Measurements from ENCODE around the gene LHFPL6. TPM values are rescaled to one million over a fixed set of nuclear protein-coding genes. Genes with fewer than 3 reads are reported as not detected.

LHFPL6 gene
- total RNA-seq, 4 donors from 2014 or later: 3.7 to 40.4 (median 8.0) TPM

DNA sequence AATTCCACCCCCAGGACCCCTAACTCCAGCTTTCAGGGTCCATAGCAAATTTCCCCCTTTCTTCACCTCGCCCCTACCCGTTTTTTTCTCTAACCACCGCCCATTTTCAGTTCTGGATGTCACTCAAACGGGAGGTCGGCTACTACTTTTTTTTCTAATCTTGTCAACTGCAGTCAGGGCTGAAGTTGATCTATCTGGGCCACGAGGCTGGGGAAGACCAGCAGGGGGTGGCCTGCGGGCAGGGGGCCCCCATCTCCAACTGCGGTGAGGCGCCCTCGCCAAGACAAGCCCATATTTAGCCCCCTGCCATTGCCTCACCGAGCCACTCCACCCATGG lies 748 bp downstream of the LHFPL6 start:
- H3K27me3 ChIP-seq: peaks cover 0 to 10% (median 0%) of the 10 kb centered on the region in 4 donors
- peak overlapping the region; percentile 72 to 78 (median 75) for H3K4me3 ChIP-seq
- no peaks in the 10 kb centered on the region for H3K9me3 ChIP-seq
- peak overlapping the region; percentile 80 to 93 (median 90) for H3K27ac ChIP-seq
- intact Hi-C loops (cut with DNase I): no loop called here
- H3K36me3 ChIP-seq: no peaks in the 10 kb centered on the region
- no peak for TF ChIP-seq POLR2A (IDR thresholded peaks at IDR 0.05)
- TF ChIP-seq, protein P1, sequence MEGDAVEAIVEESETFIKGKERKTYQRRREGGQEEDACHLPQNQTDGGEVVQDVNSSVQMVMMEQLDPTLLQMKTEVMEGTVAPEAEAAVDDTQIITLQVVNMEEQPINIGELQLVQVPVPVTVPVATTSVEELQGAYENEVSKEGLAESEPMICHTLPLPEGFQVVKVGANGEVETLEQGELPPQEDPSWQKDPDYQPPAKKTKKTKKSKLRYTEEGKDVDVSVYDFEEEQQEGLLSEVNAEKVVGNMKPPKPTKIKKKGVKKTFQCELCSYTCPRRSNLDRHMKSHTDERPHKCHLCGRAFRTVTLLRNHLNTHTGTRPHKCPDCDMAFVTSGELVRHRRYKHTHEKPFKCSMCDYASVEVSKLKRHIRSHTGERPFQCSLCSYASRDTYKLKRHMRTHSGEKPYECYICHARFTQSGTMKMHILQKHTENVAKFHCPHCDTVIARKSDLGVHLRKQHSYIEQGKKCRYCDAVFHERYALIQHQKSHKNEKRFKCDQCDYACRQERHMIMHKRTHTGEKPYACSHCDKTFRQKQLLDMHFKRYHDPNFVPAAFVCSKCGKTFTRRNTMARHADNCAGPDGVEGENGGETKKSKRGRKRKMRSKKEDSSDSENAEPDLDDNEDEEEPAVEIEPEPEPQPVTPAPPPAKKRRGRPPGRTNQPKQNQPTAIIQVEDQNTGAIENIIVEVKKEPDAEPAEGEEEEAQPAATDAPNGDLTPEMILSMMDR (IDR thresholded peaks at IDR 0.05): no peak
- peaks cover 3 to 49% (median 9%) of the 10 kb centered on the region in 3 donors for H3K4me1 ChIP-seq
- DNase-seq: no peak
- WGBS, 2 donors: 0 to 1% methylated on average over 5 to 11 of the region's 11 CpGs

DNA sequence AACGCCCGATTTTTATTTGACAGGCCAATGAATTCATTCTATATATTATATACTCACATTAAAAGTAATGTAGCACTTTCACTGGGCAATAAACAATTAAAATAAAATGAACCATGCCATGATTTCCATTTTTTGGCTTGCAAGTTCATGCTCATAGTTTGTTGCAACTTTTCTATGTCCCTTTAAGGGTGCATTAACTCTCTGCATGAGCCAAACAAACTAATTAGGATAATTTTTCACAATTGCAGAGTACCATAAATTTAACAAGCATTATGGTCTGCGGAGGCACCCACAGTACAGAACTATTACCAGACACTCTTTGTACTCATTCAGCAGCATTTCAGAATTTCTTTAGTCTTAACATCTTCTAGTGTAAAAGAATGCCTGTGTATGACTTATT lies 1.4 kb downstream of the LHFPL6 start:
- no peaks in the 10 kb centered on the region for H3K36me3 ChIP-seq
- H3K4me3 ChIP-seq: peak overlapping the region; percentile 72 to 78 (median 75)
- intact Hi-C loops (cut with DNase I): no loop called here
- no peaks in the 10 kb centered on the region for H3K9me3 ChIP-seq
- peak overlapping the region in 1 of 4 donors; percentile 92 for H3K27ac ChIP-seq
- DNase-seq: no peak
- TF ChIP-seq, protein P1 (IDR thresholded peaks at IDR 0.05): no peak
- no peak for TF ChIP-seq POLR2A (IDR thresholded peaks at IDR 0.05)
- peaks cover 0 to 10% (median 0%) of the 10 kb centered on the region in 4 donors for H3K27me3 ChIP-seq
- 63 to 65% methylated on average over 3 of the region's 3 CpGs for WGBS, 2 donors
- H3K4me1 ChIP-seq: peaks cover 3 to 55% (median 9%) of the 10 kb centered on the region in 3 donors

DNA sequence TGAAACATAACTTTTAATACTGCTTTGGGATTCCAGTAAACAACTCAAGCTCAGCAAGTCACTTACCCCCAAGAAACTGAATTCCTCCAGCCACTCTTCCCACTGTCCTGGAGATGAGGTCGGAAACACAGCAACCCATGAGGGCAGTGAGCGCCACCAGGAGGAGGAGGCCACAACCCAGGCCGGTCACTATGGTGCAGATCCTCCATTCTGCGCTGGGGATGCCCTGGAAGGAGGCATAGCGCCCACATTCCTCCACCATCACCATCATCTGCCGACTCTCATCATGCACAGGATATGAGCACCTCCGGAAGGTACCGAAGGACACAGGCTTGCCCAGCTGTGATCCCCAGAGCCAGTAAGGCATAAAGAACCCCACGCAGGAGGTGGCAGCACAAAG lies 2.2 kb downstream of the LHFPL6 start:
- Histone ChIP-seq H3K4me3 (peak overlapping the region in 3 of 4 donors; percentile 25 to 78 (median 75)), H3K36me3 (no peaks in the 10 kb centered on the region), H3K9me3 (no peaks in the 10 kb centered on the region), H3K27me3 (peaks cover 0 to 10% (median 0%) of the 10 kb centered on the region in 4 donors), H3K27ac (peak overlapping the region in 1 of 4 donors; percentile 19), H3K4me1 (peaks cover 3 to 59% (median 9%) of the 10 kb centered on the region in 3 donors)
- WGBS, 2 donors: 76 to 82% methylated on average over 2 to 9 of the region's 9 CpGs
- intact Hi-C loops (cut with DNase I): no loop called here
- TF ChIP-seq, protein P1 (IDR thresholded peaks at IDR 0.05): no peak
- no peak for TF ChIP-seq POLR2A (IDR thresholded peaks at IDR 0.05)
- DNase-seq: no peak

DNA sequence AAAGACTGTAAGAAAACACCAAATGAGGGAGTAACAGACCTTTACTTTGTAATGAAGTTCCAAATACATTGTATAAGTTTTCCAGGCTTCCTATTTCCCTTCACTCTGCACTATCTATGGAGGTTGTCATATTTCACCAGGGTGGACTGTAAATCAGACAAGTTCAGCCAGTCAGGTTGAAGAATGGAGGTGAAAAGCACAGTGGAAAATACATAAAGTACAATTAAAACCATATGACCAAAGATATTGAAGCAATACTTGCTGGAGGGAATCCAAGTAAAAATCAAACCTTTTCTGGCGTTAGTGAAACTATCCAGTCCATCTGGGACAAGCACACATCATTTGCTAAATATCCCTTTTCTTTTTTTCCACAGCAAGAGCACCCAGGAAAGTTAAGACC lies 3.2 kb downstream of the LHFPL6 start:
- H3K27me3 ChIP-seq: peaks cover 0 to 10% (median 0%) of the 10 kb centered on the region in 4 donors
- H3K36me3 ChIP-seq: no peaks in the 10 kb centered on the region
- no peak for DNase-seq
- peaks cover 3 to 59% (median 9%) of the 10 kb centered on the region in 3 donors for H3K4me1 ChIP-seq
- intact Hi-C loops (cut with DNase I): no loop called here
- 53 to 72% methylated on average over 1 of the region's 1 CpG for whole genome bisulfite sequencing, 2 donors
- no peaks in the 10 kb centered on the region for H3K9me3 ChIP-seq
- TF ChIP-seq POLR2A (IDR thresholded peaks at IDR 0.05): no peak
- TF ChIP-seq, protein P1 (IDR thresholded peaks at IDR 0.05): no peak
- no peak overlapping the region for H3K27ac ChIP-seq
- H3K4me3 ChIP-seq: peak overlapping the region in 2 of 4 donors; percentile 75 to 78

DNA sequence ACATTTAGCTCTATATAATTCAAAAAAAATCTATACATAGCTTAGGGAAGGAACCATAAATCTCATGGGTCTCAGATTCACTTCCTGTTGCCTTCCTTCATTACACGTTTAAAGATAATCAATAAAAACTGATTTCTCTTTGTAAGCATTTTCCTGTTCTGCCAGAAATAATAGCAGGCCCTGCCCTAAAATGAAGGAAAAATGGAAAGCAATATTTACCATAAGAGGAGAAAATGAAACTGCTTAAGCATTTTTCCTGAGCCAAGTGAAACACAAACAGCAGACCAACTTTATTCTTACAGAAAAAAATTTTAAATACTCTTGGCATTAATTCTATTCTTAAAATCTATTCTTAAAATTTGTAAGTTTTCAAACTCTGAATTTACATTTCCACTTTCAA lies 4.0 kb downstream of the LHFPL6 start:
- peaks cover 3 to 59% (median 9%) of the 10 kb centered on the region in 3 donors for H3K4me1 ChIP-seq
- no peaks in the 10 kb centered on the region for H3K36me3 ChIP-seq
- no peak for DNase-seq
- TF ChIP-seq, protein P1 (IDR thresholded peaks at IDR 0.05): no peak
- no peak for TF ChIP-seq POLR2A (IDR thresholded peaks at IDR 0.05)
- H3K9me3 ChIP-seq: no peaks in the 10 kb centered on the region
- intact Hi-C loops (cut with DNase I): no loop called here
- peaks cover 0 to 10% (median 0%) of the 10 kb centered on the region in 4 donors for H3K27me3 ChIP-seq
- H3K4me3 ChIP-seq: peak overlapping the region in 2 of 4 donors; percentile 2 to 78
- WGBS, 2 donors: 0 to 5% methylated on average over 1 of the region's 1 CpG
- H3K27ac ChIP-seq: no peak overlapping the region

Data from esophagus squamous epithelium (tissue), 5 donors.